ENCODE data around the gene TBX6. TPM values are rescaled to one million over a fixed set of nuclear protein-coding genes. Genes with fewer than 3 reads are reported as not detected.

The TBX6 gene
- total RNA-seq, 1 experiment from 2014 or later = 1.6 TPM

DNA sequence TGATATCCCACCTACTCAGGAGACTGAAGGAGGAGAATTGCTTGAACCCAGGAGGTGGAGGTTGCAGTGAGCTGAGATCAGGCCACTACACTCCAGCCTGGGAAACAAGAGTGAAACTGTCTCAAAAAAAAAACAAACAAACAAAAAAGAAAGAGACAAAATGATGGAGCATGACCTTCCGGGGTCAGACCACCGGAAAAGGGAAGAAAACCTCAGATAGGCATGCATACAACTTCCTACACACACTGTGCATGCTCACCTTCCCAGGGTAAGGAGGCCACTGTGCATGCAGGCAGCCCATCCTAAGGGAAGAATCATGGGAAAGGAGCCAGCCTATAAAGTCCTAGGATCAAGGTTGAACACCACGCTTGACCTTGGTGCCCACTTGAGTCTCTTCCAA lies 40.9 kb upstream of the TBX6 start:
- Histone ChIP-seq H2BK5ac (ENCODE audit: insufficient read length, low read length) (no peak overlapping the region), H3K9ac (ENCODE audit: extremely low read depth, insufficient read length, low read length) (no peak overlapping the region), H3K4me1 (ENCODE audit: insufficient read depth, low read length) (no peaks in the 10 kb centered on the region), H2BK15ac (ENCODE audit: low read depth, low read length) (no peak overlapping the region), H2BK12ac (ENCODE audit: insufficient read length, low read depth, low read length) (no peak overlapping the region), H3K27ac (ENCODE audit: insufficient read length, low read depth, low read length) (no peak overlapping the region), H3T11ph (ENCODE audit: low read length) (no peak overlapping the region), H2AK5ac (ENCODE audit: insufficient read length, low read length) (no peak overlapping the region), H3K9me3 (ENCODE audit: control insufficient read depth, low read depth, low read length) (no peaks in the 10 kb centered on the region), H4K5ac (ENCODE audit: insufficient read length, low read depth, low read length) (no peak overlapping the region), H3K79me2 (ENCODE audit: insufficient read depth, low read length) (no peaks in the 10 kb centered on the region), H3K18ac (ENCODE audit: insufficient read length, low read depth, low read length) (no peak overlapping the region), H3K4me2 (ENCODE audit: insufficient read depth, insufficient read length, low read length) (no peak overlapping the region), H2AFZ (ENCODE audit: low read length) (no peak overlapping the region), H3K4ac (ENCODE audit: low read depth, low read length) (no peak overlapping the region), H4K20me1 (ENCODE audit: control insufficient read depth, insufficient read depth, insufficient read length) (no peaks in the 10 kb centered on the region), H3K27me3 (ENCODE audit: insufficient read depth, low read length) (no peaks in the 10 kb centered on the region), H2BK120ac (ENCODE audit: low read depth, low read length, poor library complexity, severe bottlenecking) (no peak overlapping the region), H3K79me1 (ENCODE audit: insufficient read depth, low read depth, low read length, poor library complexity, severe bottlenecking) (no peaks in the 10 kb centered on the region), H3K23ac (ENCODE audit: insufficient read length, low read depth, low read length) (no peak overlapping the region), H4K91ac (ENCODE audit: insufficient read length, low read depth, low read length) (no peak overlapping the region), H4K8ac (replicated peaks; ENCODE audit: insufficient read length, low read depth, low read length) (no peak overlapping the region), H2BK20ac (ENCODE audit: low read depth, low read length, poor library complexity, severe bottlenecking) (no peak overlapping the region), H3K14ac (ENCODE audit: insufficient read depth, low read length) (no peak overlapping the region), H3K56ac (ENCODE audit: insufficient read length, low read depth, low read length) (no peak overlapping the region), H3K23me2 (ENCODE audit: insufficient read length, low read depth, low read length, poor library complexity, severe bottlenecking) (no peaks in the 10 kb centered on the region)
- no CpG with 5 or more reads among the region's 3 CpGs for WGBS (ENCODE audit: extremely low coverage, insufficient read length, low lambda C conversion rate)
- Mint-ChIP-seq H3K36me3 (ENCODE audit: insufficient read depth in 1 of 3, low read depth in 3 of 3) (peaks cover 0 to 1% (median 0%) of the 10 kb centered on the region in 3 experiments; a peak in 1 of 7 replicates), H3K27me3 (ENCODE audit: low read depth) (no peaks in the 10 kb centered on the region; the same call in 1 of the 2 replicates), H3K4me1 (0 out of 4 replicates have a peak, but pooled peaks cover 0 to 2% of the 10 kb centered on the region in 2 experiments), H3K27ac (no peak overlapping the region), H3K4me3 (no peak overlapping the region), H3K9me3 (peaks cover 0 to 2% of the 10 kb centered on the region in 2 experiments; a peak in 1 of 5 replicates)
- DNase-seq = no peak
- TF ChIP-seq, protein P1, sequence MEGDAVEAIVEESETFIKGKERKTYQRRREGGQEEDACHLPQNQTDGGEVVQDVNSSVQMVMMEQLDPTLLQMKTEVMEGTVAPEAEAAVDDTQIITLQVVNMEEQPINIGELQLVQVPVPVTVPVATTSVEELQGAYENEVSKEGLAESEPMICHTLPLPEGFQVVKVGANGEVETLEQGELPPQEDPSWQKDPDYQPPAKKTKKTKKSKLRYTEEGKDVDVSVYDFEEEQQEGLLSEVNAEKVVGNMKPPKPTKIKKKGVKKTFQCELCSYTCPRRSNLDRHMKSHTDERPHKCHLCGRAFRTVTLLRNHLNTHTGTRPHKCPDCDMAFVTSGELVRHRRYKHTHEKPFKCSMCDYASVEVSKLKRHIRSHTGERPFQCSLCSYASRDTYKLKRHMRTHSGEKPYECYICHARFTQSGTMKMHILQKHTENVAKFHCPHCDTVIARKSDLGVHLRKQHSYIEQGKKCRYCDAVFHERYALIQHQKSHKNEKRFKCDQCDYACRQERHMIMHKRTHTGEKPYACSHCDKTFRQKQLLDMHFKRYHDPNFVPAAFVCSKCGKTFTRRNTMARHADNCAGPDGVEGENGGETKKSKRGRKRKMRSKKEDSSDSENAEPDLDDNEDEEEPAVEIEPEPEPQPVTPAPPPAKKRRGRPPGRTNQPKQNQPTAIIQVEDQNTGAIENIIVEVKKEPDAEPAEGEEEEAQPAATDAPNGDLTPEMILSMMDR (conservative IDR thresholded peaks at IDR 0.05) = no peak

All from H9 (cell line).